Head of caudate nucleus (tissue), 42 donors: ENCODE results near the gene CLEC18C.
"Not testable (repeated sequence)": the region's sequence is repeated elsewhere in the genome, so short reads cannot be mapped to it uniquely, and the experiment has no call there.

Source experiments
- DNase-seq, 42 donors: peaks; one replicate each; pipeline versions ENCODE4 v3.0.0 to v3.0.0-alpha.2; 2020 to 2021; ENCODE audit warnings: mixed read lengths in 7 of 42
- intact Hi-C: fragments of 100-400 bp; cut with DNase I; formaldehyde crosslinking; loops from one replicate; pipeline ENCODE4 v1.15.0; 2022

The CLEC18C gene

DNA sequence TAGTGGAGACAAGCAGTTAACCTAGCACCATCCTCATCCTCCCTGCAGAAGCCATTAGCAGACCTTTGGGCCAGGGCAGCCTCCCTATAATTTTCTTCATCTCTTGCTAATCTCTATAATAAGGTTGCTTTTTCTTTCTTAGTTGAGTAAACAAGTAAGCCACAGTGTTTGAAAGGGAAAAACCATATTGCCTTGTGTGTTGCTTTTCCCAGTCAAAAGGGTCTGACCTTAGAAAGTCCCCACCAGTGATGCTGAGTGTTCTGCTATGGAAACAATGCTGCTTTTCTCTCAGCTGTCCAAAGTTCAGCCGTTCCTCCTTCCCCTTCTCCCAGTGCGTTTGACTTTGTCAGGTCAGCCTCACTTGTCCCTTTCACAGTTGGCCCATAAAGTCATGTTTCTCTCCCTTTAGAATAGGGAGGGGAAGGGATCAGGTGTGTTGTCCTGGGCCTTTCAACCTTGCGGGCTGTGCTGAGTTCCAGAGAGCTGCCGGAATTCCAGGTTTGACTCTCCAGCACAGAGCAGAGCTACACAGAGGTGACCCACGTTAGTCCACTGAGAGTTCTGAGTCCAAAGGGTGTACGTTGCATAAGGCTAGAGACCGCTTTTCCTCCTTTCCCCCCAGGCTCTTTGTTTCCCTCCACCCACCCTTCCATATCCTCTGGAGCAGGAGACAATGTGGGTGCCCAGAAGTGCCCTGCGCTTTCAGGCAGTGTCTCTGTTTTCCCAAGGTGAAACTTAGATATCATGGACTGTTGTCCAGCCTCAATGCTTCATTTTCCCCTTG, 15.9 kb upstream of the CLEC18C start:
- intact Hi-C loops: no loop called here
- no peak for DNase-seq

DNA sequence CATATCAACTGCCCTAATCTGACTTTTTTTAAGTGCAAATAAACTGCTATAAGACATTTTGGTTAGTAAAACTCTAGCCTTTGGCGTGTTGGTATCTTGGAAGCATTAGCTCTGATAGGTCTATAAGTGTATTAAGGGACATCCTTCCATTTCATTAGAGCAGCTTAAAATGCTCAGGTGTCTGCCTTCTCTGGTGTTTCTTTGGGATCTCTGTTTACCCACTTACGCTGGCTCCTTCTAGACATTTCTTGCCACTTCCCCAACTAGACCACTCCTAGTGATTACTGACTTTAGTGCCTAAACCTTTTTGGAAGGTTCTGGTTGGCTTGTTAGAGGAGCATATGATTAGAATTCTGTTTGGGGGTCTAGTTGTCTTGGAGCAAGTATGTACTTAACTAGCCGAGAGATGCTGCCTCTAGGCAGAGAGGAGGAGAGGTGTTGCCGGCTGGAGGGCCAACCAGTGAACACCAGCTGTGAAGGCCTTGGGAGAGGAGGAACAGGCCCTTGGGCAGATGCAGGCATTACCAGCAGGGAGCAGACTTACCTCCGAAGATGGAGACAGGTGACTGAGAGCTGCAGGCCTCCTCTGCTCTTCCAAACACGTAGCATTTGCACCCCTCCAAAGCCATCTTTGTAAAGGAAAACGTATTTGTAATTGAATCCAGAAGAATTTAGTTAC, 15.2 kb upstream of the CLEC18C start:
- DNase-seq: peak in 10 of 42 donors; percentile 25 to 59 (median 39)
- intact Hi-C loops: no loop called here

DNA sequence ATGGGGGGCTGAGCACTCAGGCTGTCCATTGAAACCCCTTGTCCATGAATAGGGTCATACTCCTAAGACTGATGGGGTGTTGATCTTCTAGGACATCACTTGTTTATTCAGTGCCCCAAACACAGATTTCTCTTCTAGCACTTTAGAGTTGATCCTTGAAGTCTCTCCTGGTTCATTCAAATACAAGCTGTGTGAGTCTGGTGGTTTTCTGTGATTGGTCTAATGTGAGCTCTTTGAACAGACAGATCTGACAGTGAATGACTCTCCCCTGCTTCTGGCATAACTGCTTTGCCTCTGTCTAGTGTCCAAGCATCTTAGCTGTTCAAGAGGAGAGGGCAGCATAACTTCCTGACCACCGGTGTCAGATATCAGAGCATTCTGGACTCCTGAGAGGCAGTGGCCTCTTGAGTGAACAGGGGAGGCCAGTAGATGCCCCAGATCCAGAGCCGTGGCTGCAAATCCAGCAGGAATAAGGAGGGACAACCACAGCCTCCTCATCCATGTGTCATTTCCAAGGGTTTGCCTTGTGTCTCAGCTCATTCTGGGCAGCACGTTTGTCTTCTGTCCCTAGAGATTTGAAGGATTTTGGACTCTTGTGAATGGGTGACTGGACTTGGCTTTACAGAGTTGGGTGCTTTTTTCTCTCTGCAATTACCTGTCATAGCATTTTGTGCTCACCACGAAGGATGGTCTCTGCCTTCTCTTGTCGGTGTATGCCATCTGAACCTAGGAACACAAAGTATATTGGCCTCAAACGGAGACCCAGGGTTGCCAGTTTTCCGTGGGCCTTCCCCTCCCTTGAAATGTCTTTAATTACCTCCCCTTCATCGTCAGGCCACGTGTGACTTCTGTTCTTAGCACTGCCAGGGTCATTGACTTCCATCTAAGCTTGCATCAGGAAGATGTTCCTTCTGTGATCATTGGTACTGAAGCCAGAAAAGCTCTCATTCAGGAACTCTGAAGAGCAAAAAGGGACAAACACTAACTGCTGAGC, 13.9 kb upstream of the CLEC18C start:
- intact Hi-C loops: no loop called here
- peak in 1 of 42 donors; percentile 1 for DNase-seq

DNA sequence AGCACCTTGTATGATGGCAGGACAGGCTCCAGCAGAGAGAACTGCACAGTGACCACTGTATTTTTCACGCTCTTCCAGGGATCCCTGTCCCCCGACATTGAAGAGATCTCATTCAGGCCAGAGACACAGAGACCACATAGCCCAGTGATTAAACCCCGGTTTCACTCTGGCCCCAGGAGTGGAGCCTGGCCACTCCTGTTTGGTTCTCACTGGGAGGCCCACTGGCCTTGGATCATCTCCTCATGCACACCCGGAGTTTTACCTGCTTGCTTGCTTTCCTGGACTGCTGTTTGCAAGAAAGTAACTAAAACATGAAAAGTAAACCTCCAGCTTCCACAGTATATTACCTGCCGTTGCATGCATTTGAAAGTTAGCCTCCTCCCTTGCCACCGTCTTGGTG, 13.2 kb upstream of the CLEC18C start:
- peak in 1 of 42 donors; percentile 40 for DNase-seq
- intact Hi-C loops: no loop called here

DNA sequence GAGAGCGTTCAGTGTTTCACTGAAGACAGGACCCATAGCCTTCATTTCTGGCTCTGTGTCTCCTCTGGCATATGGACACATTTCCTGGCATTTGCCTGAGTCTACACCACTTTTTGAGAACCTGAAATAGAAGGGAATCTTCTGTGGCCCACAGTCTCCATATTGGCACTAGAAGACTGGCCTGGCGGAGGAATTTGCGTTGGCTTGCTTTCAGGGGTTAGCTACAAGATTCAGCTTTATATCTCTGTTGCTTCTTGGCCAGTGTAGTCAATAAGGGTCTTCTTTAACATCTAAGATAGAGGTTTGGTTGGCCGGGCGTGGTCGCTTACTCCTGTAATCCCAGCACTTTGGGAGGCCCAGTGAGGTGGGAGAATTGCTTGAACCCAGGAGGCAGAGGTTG, 12.8 kb upstream of the CLEC18C start:
- DNase-seq: no peak
- intact Hi-C loops: no loop called here

DNA sequence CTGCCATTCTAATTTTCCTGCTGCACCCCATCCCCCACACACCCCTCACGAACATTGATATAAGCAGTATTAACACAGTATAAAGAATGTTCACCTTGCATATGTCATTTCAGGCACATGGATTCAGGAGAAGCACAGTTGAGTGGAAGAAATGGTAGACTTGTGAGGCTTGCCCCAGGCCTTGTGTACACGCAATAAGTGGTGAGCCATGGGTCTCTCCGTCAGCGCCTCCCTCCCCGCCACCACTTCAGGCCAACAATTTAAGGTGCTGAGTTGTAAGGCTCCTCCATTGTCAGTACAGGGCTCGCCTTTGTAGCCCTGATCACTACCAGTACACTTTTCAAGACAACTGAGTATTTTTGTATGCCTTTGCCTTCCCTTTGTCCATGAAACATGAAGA, 12.2 kb upstream of the CLEC18C start:
- intact Hi-C loops: no loop called here
- DNase-seq: peak in 2 of 42 donors; percentile 43 to 48

DNA sequence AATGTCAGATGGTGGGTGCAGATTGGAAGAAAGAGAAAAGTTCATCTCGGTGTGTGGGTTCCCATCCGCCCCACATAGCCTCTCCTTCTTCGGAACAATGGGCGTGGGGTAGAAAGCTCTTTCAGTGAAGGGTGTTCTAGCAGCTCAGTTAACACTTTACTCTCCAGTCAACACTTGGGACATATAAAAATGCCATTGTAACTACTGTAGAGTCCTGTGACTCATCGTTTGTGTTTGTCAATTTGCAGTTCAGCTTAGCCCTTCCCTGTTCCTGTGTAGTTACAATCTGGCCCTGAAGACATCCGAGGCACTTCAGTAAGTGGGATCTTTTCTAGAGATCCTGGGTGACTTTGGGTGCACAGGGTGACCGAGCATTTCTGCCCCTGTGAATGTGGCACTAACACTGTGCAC, 11.5 kb upstream of the CLEC18C start:
- intact Hi-C loops: no loop called here
- peak in 38 of 42 donors; percentile 18 to 97 (median 74) for DNase-seq

DNA sequence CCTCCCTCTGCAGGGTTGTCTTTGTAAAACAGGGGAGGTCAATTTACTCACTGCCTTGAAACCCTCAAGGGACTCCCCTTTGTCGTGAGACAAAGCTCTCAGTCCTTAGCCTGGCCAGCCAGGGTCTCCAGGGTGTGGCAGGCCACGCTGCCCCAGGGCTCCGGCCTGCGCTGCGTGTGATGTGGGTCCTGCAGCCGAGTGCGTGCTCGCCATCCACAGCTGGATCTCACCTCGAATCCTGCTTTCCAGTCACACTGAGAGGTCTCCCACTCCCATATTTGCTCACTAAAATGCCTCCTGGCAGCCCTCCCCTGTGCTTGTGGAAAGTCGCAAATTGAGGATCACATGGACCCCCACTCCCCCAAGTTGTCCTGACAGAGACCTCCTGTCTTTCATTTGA, 10.0 kb upstream of the CLEC18C start:
- intact Hi-C loops: no loop called here
- peak in 1 of 42 donors; percentile 2 for DNase-seq

DNA sequence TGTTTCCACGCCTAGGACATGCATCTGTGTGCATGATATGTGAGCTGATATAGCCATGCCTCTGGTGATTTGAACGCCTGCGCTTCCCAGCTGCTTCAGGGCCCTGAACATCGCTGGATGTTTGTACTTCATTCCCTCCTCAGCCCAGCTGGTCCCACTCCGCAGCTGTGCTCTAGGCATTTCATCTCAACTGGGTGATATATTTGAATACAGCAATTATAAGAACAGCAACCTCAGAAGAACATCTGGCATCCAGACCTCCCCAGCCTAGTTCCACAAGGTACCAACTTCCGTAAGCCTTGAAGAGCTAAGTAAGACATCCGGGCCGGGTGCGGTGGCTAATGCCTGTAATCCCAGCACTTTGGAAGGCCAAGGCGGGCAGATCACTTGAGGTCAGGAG, 6.9 kb upstream of the CLEC18C start:
- DNase-seq, intact Hi-C loops: not testable (repeated sequence)

DNA sequence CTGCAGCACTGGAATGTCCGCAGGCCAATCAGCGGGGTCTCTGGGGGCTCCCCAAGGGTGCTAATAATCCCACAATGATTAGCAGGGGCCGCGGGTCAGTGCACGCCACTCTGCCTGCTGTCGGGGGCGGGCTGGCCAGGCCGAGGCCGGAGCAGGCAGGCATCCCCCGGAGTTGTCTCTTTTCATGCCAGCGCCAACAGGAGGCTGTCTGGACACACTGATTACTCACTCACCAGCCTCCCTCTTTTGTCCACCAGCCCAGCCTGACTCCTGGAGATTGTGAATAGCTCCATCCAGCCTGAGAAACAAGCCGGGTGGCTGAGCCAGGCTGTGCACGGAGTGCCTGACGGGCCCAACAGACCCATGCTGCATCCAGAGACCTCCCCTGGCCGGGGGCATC, 329 bp downstream of the CLEC18C start:
- intact Hi-C loops, DNase-seq: not testable (repeated sequence)

DNA sequence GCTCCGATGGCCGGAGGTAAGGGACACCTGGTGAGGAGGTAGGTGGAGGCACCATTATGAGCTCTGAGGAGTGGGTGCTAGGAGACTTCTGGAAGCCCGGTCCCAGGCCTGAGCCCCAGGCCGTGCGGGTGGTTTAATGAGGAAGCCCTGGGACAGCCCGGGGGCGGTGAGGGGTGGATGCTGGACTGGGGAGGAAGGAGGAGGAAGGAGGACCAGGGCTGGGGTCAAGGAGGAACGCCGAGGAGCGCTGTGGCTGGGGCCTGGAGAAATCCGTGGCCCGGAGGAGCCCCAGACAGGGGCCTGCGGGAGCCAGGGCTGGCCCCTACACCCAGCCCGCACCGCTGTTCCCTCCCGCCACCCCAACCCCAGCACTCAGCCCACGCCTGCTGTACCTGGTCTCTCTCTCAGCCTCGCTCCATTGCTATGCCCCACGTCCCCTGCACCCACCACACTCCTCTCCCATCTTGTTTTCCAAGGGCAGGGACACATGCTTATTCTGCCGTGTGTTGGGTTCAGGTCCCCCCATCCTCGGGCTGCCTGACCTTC, 873 bp downstream of the CLEC18C start:
- DNase-seq, intact Hi-C loops: not testable (repeated sequence)

DNA sequence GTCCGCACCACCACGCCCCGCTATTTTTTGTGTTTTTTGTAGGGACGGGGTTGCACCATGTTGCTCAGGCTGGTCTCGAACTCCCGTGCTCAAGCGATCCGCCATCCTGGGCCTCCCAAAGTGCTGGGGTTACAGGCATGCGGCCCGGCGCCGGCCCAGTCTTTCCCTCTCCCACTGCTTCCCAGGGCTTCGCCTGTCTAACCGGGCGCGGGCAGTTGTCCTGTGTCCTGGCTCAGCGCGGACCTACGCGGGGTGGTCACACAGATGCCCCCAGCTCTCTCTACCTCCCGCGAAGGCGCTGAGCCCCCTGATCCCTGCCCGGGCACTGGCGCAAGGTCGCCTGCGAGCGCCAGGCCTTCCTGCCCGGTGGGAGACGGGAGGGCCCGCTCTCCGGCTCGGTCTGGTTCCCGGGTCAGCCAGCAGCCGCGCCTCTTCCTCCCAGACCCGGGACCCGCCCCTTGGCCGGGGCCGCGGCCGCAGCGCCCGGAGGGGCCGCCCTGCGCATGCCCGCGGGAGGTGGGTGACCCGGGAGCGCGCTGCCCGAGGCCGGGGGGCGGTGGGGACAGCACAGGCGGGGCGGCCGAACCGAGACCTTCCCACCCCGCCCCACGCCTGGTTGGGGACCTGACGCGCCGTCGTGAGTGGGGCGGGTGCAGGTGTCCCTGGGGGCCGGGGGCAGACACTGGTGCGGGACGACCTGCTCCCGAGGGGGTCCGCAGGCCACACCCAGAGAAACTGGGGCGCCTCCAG, 14.4 kb downstream of the CLEC18C start:
- intact Hi-C loops: not testable (repeated sequence)
- peak in 2 of 42 donors; percentile 18 to 25 for DNase-seq

DNA sequence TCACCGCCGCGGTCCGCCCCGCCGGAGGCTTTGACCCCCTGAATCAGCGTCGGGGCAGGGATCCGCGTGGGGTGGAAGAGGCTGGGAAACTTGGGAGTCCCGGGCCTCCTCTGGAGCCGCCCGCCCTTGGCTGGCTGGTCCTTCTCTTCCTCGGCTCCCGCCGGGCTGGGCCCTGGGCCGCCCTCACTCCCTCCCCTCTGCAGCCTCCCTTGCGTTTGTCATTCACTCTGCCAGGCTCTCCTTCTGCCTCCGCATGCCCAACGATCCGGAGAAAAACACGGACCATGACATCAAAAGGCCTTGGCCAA, 15.0 kb downstream of the CLEC18C start:
- intact Hi-C loops, DNase-seq: not testable (repeated sequence)

DNA sequence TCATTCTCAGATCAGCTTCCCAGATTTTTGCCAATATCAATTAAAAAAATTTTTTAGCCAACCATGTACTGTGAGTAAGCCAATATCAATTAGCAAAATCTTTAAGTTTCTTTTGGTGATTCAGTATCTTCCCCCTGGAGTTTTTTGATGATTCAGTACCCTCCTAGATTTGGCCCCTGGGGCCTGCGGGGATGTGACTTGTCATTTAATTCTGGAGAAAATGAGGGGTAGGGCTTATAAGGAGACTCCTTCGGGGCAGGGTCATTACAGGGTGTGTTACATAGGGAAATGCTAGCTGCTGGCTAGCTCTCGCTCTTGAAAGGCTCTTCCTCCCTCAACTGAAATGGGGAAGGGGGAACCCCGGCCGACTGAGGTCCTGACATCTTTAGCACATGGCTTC, 17.0 kb downstream of the CLEC18C start:
- intact Hi-C loops, DNase-seq: not testable (repeated sequence)

DNA sequence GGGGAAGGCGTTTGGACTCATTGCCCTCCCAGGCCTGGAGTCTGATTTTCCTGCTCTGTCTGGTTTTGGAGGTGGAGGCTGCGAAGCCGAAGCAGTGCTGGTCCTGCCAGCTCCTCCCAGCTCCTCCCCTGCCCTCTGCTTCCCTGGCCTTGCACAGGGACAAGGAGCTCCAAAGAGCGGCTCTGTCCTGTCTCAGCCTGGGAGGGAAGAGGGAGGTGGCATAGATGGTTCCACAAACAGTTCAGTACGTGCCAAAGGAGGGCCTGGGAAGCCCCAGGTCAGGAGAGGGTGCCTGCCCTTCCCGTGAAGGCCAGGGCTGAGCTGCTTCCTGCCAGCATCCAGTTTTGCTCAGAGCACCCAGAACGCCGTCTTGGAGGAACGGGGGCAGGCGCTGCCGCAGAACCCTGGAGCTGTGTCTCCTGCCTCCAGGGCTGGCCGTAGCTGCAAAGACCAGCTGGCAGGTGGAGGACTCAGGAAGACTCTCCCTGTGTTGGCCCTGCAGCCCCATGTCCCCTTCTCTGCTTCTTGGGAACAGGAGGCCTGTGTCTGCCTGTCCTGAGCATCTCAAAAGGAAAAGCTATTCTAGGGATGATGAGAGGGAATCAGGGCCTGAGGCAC, 23.2 kb downstream of the CLEC18C start:
- intact Hi-C loops, DNase-seq: not testable (repeated sequence)

DNA sequence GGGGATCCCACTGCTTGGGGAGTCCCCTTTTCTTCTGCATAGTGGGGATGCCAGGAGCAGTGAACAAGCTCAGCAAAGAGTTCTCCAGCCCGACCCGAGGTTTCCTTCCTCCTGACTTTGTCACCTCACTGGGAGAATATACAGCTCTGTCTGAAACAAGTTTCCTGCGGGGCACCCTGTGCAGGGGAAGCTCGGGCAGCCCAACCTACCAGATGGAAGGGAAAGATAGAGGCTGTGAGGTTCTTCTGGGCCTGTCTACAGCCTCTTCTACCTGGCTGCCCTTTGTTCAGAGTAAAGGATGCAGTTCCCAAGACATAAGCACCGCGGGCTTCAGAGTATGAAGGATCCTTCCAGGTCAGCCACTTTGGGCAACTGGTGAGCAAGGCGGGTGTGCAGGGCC, 24.0 kb downstream of the CLEC18C start:
- DNase-seq, intact Hi-C loops: not testable (repeated sequence)

DNA sequence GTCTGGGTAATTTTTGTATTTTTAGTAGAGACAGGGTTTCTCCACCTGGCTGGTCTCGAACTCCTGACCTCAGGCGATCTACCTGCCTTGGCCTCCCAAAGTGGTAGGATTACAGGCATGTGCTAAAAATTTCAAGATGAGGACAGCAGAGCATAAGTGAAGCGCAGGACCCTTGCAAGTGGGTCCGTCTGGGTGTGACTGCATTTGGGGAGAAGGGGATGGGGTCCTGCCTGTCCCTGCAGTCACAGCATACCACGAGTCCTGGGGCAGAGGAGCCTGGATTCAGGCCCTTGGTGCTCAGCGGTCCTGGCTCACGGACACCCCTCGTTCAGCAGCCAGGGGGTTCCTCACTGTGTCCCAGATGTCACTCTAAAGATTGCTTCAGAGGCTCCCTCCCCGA, 24.6 kb downstream of the CLEC18C start:
- peak in 2 of 42 donors; percentile 8 to 19 for DNase-seq
- intact Hi-C loops: not testable (repeated sequence)

DNA sequence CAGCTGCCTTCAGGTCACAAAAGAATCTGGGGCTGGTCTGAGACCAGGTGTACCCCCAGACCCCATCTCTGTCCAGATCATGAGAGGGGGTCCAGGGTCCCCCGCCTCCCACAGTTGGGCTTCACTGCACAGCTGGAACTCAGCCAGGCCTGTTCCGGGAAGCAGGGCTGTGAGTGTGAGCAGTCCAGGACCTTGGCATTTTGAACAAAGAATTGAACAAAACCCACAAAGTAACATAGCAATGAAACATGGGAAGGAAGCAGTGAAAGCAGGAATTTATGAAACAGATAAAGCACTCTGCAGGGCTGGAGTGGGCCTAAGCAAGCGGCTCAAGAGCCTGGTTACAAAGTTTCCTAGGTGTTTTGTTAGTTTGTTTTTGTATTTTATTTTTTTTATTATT, 25.1 kb downstream of the CLEC18C start:
- intact Hi-C loops, DNase-seq: not testable (repeated sequence)
